Loucy (cell line): ENCODE data around the gene TUBB2B.

Experiments
- H2AFZ ChIP-seq: fragments of 200-600 bp; sonication (generic); 2 replicates; pipeline ENCODE4 v1.6.0; 2016; ENCODE audit warnings: antibody characterized with exemption, mild to moderate bottlenecking, low read length, moderate library complexity
- H3F3A ChIP-seq: fragments of 200-600 bp; 2 replicates; pipeline ENCODE4 v1.6.0; 2016; ENCODE audit warnings: antibody characterized with exemption, low read depth, mild to moderate bottlenecking
- H3K27me3 ChIP-seq: fragments of 200-600 bp; sonication (generic); 2 replicates; pipeline ENCODE4 v1.6.1; 2014; ENCODE audit warnings: low read length, mild to moderate bottlenecking; ENCODE audit not compliant: insufficient read depth, poor library complexity, severe bottlenecking
- H3K36me3 ChIP-seq: fragments of 200-600 bp; sonication (generic); 2 replicates; pipeline ENCODE4 v1.6.1; 2016; ENCODE audit warnings: low read length; ENCODE audit not compliant: insufficient read depth
- H3K4me1 ChIP-seq: fragments of 200-600 bp; sonication (generic); 2 replicates; pipeline ENCODE4 v1.5.1; 2014; ENCODE audit warnings: low read length, mild to moderate bottlenecking; ENCODE audit not compliant: insufficient read depth, poor library complexity, severe bottlenecking
- H3K4me2 ChIP-seq: fragments of 200-600 bp; sonication (generic); 2 replicates; pipeline ENCODE4 v1.6.0; 2014; ENCODE audit warnings: antibody characterized with exemption, low read length, low read depth, mild to moderate bottlenecking; ENCODE audit not compliant: poor library complexity, severe bottlenecking
- H3K4me3 ChIP-seq: fragments of 200-600 bp; sonication (generic); 2 replicates; pipeline ENCODE4 v1.5.1; 2014; ENCODE audit warnings: low read length, mild to moderate bottlenecking, mixed read lengths; ENCODE audit not compliant: poor library complexity, severe bottlenecking
- H3K79me2 ChIP-seq: fragments of 200-600 bp; sonication (generic); 2 replicates; pipeline ENCODE4 v1.6.1; 2014; ENCODE audit warnings: low read length; ENCODE audit not compliant: insufficient read depth
- H3K9ac ChIP-seq: fragments of 200-600 bp; sonication (generic); 2 replicates; pipeline ENCODE4 v1.6.0; 2014; ENCODE audit warnings: mild to moderate bottlenecking, low read depth, low read length, moderate library complexity; ENCODE audit not compliant: poor library complexity, severe bottlenecking
- H3K9me2 ChIP-seq: fragments of 200-600 bp; sonication (generic); replicated peaks from 2 replicates; pipeline ENCODE4 v1.6.1; 2016; ENCODE audit warnings: low read depth, low read length, mixed read lengths
- H3K9me3 ChIP-seq: fragments of 200-600 bp; sonication (generic); 2 replicates; pipeline ENCODE4 v1.6.1; 2014; ENCODE audit warnings: mild to moderate bottlenecking, antibody characterized with exemption, low read length, low read depth; ENCODE audit not compliant: insufficient read depth
- H4K20me1 ChIP-seq: fragments of 200-600 bp; sonication (generic); 2 replicates; pipeline ENCODE4 v1.6.0; 2014; ENCODE audit warnings: antibody characterized with exemption, low read length, mild to moderate bottlenecking; ENCODE audit not compliant: insufficient read depth, poor library complexity, severe bottlenecking
- EZH2phosphoT487 ChIP-seq: fragments of 200-600 bp; IDR thresholded peaks from 2 replicates; pipeline ENCODE4 v1.6.1; 2018; ENCODE audit warnings: antibody characterized with exemption, mild to moderate bottlenecking, moderate library complexity, borderline replicate concordance
- TF ChIP-seq, protein P1 (sequence below): fragments of 200-600 bp; sonication (generic); conservative IDR thresholded peaks from 2 replicates; pipeline ENCODE4 v1.5.1; 2014; ENCODE audit warnings: mild to moderate bottlenecking, antibody characterized with exemption, low read length

The TUBB2B gene

DNA sequence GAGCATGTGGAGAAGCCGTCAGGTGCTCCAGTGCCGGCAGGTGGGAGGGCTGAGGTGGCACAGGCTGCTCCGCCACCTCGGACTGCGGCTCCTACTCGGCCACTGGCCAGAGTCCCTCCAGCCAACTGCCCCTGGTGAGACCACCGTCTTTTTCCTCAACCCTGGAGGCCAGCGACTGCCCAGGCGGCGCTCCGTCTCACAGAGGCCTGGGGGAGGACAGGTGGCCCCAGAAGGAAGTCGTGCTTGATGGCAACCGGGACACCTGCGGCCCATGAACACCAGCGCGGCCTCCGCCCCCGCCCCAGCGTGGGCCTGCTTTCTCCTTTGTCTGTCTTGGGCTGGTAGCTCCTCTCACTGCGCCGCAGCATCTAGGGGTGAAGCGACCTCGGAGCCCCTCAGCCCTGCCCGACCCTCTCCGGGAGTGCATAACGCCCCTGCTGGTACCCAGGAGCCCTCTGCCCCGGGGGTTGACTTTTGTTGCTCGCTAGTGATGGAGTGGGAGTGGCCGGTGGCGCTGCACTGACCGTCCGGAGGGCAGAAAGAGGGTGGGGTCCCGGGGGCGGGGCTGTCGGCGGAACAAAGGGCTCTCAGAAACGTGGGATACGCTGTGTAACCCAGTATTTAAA, 706 bp upstream of the TUBB2B start:
- Histone ChIP-seq H3K36me3 (no peaks in the 10 kb centered on the region), H3F3A (no peaks in the 10 kb centered on the region), H3K9me3 (no peaks in the 10 kb centered on the region), H3K4me1 (no peaks in the 10 kb centered on the region), H3K9ac (no peak overlapping the region), H3K27me3 (no peaks in the 10 kb centered on the region), H3K79me2 (no peaks in the 10 kb centered on the region), H3K9me2 (no peaks in the 10 kb centered on the region), H2AFZ (no peak overlapping the region), H4K20me1 (no peaks in the 10 kb centered on the region), H3K4me3 (no peak overlapping the region), H3K4me2 (no peak overlapping the region)
- TF ChIP-seq EZH2phosphoT487 = no peak
- TF ChIP-seq, protein P1, sequence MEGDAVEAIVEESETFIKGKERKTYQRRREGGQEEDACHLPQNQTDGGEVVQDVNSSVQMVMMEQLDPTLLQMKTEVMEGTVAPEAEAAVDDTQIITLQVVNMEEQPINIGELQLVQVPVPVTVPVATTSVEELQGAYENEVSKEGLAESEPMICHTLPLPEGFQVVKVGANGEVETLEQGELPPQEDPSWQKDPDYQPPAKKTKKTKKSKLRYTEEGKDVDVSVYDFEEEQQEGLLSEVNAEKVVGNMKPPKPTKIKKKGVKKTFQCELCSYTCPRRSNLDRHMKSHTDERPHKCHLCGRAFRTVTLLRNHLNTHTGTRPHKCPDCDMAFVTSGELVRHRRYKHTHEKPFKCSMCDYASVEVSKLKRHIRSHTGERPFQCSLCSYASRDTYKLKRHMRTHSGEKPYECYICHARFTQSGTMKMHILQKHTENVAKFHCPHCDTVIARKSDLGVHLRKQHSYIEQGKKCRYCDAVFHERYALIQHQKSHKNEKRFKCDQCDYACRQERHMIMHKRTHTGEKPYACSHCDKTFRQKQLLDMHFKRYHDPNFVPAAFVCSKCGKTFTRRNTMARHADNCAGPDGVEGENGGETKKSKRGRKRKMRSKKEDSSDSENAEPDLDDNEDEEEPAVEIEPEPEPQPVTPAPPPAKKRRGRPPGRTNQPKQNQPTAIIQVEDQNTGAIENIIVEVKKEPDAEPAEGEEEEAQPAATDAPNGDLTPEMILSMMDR = no peak

DNA sequence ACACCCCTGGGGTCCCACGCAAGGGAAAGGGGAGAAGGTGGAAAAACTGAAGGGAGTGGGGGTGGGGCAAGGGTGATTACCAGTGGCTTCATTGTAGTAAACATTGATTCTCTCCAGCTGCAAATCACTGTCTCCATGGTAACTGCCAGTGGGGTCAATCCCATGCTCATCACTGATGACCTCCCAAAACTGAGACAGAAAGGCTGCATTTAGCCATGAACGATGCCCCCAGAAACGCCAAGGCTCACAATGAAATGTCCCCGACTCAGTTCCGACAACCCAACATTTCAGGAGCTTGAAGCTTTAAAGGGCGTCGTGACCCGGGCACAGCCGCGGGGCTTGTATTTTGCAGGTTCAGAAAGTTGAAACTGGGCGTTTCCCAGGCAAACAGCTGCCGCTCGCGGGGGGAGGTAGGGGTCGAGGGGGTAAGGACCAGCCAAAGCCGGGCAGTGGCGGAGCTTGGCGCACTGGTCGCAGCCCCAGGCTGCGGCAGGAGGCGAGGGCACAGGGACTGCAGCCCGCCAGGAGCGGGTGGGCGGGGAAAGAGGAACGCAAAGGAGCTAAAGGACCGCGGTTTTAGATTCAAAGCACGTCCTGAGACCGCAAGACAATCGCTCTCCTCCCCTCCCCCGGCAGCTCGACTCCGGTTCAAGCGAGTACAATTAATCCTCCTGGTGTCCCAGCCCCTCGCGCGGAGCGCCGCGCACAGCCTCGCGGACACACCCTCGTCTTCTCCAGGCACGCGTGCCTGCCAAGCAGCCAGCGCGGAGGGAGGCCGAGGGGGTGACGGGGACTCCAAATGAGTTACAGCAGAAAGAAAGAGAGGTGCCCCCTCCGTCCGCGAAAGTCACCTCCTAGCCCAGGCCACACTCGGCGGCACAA, 731 bp downstream of the TUBB2B start:
- no peaks in the 10 kb centered on the region for H3K79me2 ChIP-seq
- no peak overlapping the region for H3K9ac ChIP-seq
- no peaks in the 10 kb centered on the region for H3K9me2 ChIP-seq
- no peaks in the 10 kb centered on the region for H4K20me1 ChIP-seq
- H3F3A ChIP-seq = no peaks in the 10 kb centered on the region
- H3K4me1 ChIP-seq = no peaks in the 10 kb centered on the region
- peak overlapping the region; percentile 61 for H3K4me3 ChIP-seq
- H3K27me3 ChIP-seq = no peaks in the 10 kb centered on the region
- H2AFZ ChIP-seq = peak overlapping the region; percentile 65
- H3K36me3 ChIP-seq = no peaks in the 10 kb centered on the region
- H3K4me2 ChIP-seq = peak overlapping the region; percentile 75
- H3K9me3 ChIP-seq = no peaks in the 10 kb centered on the region
- TF ChIP-seq, protein P1 = no peak
- TF ChIP-seq EZH2phosphoT487 = no peak

DNA sequence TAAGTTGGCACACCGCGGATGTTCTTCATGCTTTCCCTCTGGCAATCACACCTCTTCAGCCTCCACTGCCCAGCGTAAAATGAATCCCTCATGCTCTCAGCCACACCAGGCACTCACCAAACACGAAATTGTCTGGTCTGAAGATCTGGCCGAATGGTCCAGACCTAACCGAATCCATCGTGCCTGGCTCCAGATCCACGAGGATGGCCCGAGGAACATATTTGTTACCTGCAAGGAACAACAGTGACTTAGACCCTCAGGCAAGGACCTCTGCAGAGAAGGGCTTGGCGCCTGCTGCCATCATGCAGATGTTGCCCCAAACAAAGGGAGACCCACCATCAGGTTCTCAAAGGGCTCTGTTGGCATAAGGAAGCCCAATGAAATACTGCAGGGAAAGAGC, 1.4 kb downstream of the TUBB2B start:
- Histone ChIP-seq H3K79me2 (no peaks in the 10 kb centered on the region), H3K4me1 (no peaks in the 10 kb centered on the region), H2AFZ (no peak overlapping the region), H4K20me1 (no peaks in the 10 kb centered on the region), H3K4me2 (no peak overlapping the region), H3K9me2 (no peaks in the 10 kb centered on the region), H3K36me3 (no peaks in the 10 kb centered on the region), H3K27me3 (no peaks in the 10 kb centered on the region), H3K4me3 (no peak overlapping the region), H3K9me3 (no peaks in the 10 kb centered on the region), H3K9ac (no peak overlapping the region), H3F3A (no peaks in the 10 kb centered on the region)
- TF ChIP-seq, protein P1 = no peak
- no peak for TF ChIP-seq EZH2phosphoT487
